ENCODE data around the gene MAPK4.
"Not testable (repeated sequence)": the region's sequence is repeated elsewhere in the genome, so short reads cannot be mapped to it uniquely, and the experiment has no call there.

Gene MAPK4

GRCh38 chr18:50775726-50776125 lies 215.8 kb downstream of the MAPK4 start:
- no peak for DNase-seq

GRCh38 chr18:50776383-50776782 lies 216.5 kb downstream of the MAPK4 start:
- DNase-seq = no peak

- not testable (repeated sequence) for DNase-seq
These were observed 219.1 kb downstream of the MAPK4 start for GRCh38 chr18:50779021-50779420.
